ENCODE data around the gene EIPR1.
"Not testable (repeated sequence)": the region's sequence is repeated elsewhere in the genome, so short reads cannot be mapped to it uniquely, and the experiment has no call there.

The EIPR1 gene

DNA sequence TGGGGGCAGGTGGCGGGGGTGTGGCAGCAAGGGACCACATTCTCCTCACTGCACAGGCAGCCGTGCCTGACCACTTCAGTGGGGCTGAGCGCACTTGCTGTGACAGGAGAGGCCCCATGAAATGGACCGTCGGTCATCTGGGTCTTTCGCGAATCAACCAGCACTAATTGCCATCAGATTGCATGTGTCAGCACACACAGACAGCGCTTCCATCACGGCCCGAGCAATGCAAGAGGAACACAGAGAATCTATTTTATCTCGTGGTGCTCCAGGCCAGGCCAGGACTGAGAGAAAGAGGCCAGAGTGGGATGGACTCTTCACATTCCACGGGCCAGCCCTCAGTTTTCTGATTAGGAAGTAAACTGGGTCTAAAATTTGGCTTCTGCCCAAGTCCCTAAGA is 87.0 kb downstream of the EIPR1 start:
- no peak for DNase-seq (ENCODE audit: low read depth)
- no peak overlapping the region for H3K4me3 ChIP-seq (ENCODE audit: low read length)
- TF ChIP-seq, protein P1, sequence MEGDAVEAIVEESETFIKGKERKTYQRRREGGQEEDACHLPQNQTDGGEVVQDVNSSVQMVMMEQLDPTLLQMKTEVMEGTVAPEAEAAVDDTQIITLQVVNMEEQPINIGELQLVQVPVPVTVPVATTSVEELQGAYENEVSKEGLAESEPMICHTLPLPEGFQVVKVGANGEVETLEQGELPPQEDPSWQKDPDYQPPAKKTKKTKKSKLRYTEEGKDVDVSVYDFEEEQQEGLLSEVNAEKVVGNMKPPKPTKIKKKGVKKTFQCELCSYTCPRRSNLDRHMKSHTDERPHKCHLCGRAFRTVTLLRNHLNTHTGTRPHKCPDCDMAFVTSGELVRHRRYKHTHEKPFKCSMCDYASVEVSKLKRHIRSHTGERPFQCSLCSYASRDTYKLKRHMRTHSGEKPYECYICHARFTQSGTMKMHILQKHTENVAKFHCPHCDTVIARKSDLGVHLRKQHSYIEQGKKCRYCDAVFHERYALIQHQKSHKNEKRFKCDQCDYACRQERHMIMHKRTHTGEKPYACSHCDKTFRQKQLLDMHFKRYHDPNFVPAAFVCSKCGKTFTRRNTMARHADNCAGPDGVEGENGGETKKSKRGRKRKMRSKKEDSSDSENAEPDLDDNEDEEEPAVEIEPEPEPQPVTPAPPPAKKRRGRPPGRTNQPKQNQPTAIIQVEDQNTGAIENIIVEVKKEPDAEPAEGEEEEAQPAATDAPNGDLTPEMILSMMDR (conservative IDR thresholded peaks at IDR 0.05; ENCODE audit: low read depth, low read length) = no peak

DNA sequence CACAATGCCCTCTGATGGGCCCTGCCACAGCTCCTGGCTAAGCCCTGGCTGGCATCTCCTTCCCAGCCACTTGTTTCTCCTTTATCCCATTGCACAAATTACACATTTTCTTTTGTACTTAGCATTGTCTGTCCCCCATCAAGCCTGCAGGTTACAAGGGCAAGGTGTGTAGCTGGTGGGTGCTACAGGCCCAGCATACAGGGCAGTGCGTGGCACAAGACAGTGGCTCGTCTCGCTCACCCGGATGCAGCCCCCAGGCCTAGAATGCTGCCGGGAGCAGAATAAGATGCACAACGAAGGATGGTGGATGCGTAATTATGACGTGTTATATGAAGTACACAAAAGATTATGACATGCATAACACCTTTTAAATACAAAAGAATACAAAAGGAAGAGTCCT is 87.6 kb downstream of the EIPR1 start:
- DNase-seq (ENCODE audit: low read depth) = no peak
- H3K4me3 ChIP-seq (ENCODE audit: low read length) = no peak overlapping the region
- TF ChIP-seq, protein P1 (conservative IDR thresholded peaks at IDR 0.05; ENCODE audit: low read depth, low read length) = no peak

DNA sequence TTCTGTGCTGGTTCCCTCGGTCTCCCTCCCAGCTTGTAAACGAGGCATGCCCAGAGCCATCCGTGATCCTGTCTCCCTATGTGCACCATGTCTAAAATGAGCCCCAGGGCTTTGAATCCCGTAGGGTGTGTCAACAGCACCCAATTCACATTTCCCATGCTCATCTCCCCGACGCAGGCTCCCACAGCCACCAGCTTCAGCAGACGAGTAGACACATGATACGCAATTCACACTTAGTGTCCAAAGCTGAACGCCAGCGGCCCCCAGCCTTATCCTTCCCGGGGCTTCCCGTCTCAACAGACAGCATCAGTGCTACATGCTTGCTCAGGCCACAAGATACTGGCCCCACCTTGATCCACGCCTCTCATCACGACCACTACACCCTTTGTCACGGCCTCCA is 88.1 kb downstream of the EIPR1 start:
- H3K4me3 ChIP-seq (ENCODE audit: low read length) = no peak overlapping the region
- TF ChIP-seq, protein P1 (conservative IDR thresholded peaks at IDR 0.05; ENCODE audit: low read depth, low read length) = no peak
- DNase-seq (ENCODE audit: low read depth) = no peak

DNA sequence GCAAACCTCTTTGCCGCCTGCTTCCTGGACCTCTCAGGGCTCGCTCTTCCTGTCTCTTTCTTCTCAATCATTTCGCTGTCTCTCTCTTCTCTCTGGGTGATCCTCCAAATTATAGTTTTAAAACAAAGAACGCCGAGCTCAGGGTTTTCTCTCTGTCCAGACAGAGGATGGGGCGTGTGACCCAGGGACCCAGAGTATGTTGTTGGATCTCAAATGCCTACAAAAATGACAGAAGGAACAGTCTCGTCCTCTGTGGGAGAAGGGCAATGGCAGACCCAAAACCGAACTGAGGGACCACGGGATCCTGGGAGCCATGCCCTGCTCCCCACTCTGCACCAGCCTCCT is 88.5 kb downstream of the EIPR1 start:
- no peak for DNase-seq (ENCODE audit: low read depth)
- TF ChIP-seq, protein P1 (conservative IDR thresholded peaks at IDR 0.05; ENCODE audit: low read depth, low read length) = no peak
- no peak overlapping the region for H3K4me3 ChIP-seq (ENCODE audit: low read length)

DNA sequence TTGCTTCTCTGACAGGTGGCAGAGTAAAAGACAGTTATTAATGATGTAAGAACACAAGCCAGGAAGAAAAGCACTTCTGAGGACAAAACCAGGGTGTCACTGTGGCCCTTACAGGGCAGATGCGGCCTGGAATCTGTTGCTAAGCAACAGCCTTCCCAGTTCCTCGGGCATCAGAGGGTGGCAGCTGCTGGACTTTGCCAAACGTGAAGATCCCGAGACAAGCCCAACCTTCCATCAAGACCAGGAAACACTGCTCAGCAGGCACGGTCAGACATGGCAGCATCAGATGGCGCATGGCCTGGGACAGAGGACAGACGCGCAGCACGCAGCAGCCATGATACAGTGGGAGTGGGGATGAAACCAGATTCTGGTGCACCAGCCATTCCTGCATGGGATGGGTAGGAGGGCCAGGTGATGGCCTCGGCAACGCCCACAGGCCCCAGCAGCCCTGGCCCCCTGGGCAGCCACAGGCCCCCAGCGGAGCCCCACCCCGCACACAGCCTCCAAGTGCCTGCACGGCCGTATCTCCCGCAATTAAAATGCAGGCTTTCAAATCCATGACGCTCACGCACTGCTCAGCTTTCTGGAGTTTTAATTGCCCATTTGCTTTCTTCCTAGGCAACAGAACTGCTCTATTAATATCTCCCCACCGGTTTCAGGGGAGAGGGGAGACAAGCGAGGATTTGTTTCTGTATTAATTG is 89.0 kb downstream of the EIPR1 start:
- TF ChIP-seq, protein P1 (conservative IDR thresholded peaks at IDR 0.05; ENCODE audit: low read depth, low read length) = no peak
- DNase-seq (ENCODE audit: low read depth) = no peak
- H3K4me3 ChIP-seq (ENCODE audit: low read length) = no peak overlapping the region

GRCh38 chr2:3287896-3288295 is 89.7 kb downstream of the EIPR1 start:
- TF ChIP-seq, protein P1 (conservative IDR thresholded peaks at IDR 0.05; ENCODE audit: low read depth, low read length) = no peak
- DNase-seq (ENCODE audit: low read depth) = no peak
- no peak overlapping the region for H3K4me3 ChIP-seq (ENCODE audit: low read length)

GRCh38 chr2:3286646-3287036 is 91.0 kb downstream of the EIPR1 start:
- DNase-seq (ENCODE audit: low read depth); H3K4me3 ChIP-seq (ENCODE audit: low read length): not testable (repeated sequence)

All from retinal pigment epithelial cell (primary cell).